ENCODE data around the gene FAM171A2.

FAM171A2 gene

GRCh38 chr17:44308320-44308818 lies 55.3 kb downstream of the FAM171A2 start, which contains the start of gene RUNDC3A:
Gene RUNDC3A, plus strand, starts transcription at chr17:44308601. Its CDS starts 232 bp downstream, at chr17:44308833.
- in situ Hi-C loops (cut with MboI; ENCODE audit: low sequenced_read_pairs): no loop called here

- in situ Hi-C loops (cut with MboI; ENCODE audit: low sequenced_read_pairs): no loop called here
These were observed 56.1 kb downstream of the FAM171A2 start for GRCh38 chr17:44307387-44308186.

- in situ Hi-C loops (cut with MboI; ENCODE audit: low sequenced_read_pairs): no loop called here
These were observed 59.0 kb downstream of the FAM171A2 start for GRCh38 chr17:44304651-44305050.
